Ecto neural progenitor cell (in vitro differentiated cells): ENCODE measurements around the gene CRYM.
"Not testable (repeated sequence)": the region's sequence is repeated elsewhere in the genome, so short reads cannot be mapped to it uniquely, and the experiment has no call there.

ENCODE experiments used
- DNase-seq: peaks from one replicate; pipeline ENCODE4 v3.0.0-alpha.2; 2018; ENCODE audit warnings: low spot score

CRYM gene

DNA sequence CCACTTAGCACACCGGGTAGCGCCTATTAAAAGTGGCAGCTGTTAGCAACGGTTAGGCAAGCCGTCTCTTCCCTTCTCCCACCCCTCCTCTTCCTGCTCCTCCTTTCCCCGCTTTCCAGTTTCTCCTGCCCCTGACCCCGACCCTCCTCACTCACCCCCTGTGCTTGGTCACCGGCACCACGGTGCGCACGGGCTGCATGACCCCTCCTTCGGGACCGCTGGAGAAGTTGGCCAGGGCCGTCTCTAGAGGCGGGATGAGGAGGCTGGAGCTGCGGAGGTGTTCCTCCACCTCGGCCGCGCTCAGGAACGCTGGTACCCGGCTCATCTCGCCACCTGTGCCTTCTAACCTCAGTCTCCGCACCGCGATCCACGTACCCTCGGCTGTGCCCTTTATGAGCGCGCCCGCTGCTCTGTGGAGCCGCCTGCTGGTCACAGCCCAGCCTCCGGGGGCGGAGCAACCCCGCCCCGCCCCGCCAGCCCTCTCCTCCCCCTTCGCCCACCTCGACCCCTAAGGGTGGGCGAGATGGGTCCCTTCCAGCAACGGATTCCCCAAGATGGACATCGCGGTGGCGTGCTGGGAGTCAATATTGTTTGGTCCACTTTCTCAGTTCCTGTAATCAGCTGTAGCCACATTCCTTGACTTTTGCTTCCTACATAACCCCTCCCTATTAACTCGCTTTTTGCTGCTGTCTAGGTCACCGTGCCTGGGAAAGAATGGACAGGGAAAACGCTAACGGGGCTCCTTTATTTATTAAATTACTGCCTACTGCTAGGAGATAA, at the start of gene CRYM:
Gene CRYM (minus strand): TSS at position 364 of the 780 bp plus-strand sequence. CDS start 39 bp downstream, at position 325.
- peak; percentile 84 for DNase-seq

DNA sequence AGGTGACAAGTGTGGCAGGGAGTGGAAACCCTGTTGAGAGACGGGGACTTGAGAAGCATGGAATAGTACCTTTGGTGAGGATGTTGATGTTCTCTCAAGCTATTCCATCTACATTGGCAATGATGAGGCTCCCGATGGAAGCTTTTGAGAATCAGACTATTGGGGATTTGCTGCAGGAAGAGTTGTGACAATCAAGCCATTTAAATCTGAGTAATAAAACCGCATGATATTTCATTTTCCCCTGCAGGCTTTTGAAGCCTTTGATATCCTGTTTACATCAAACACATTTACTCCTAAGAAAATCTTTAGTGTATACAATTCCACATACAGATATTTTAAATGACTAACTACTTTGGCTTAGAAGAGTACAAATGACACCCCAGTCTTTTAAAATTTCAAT, 49.0 kb upstream of the CRYM start:
- no peak for DNase-seq

DNA sequence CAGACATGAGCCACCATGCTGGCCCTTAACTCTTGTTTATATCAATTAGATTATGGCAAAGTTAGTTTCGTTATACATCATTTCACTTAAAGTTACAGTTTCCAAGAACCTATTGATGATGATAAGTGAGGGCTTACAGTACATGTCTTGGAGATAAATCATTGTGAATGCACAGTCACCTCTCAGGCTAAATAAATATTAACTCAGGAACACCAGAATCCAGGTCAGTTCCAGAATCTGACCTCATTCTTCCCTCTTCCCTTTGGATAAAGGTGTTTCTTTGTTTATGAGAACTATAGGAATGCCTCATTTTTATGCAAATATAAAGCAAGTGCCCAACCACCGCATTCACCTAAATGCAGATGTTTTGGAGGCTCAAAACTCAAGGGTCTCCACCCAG, 48.4 kb upstream of the CRYM start:
- no peak for DNase-seq

DNA sequence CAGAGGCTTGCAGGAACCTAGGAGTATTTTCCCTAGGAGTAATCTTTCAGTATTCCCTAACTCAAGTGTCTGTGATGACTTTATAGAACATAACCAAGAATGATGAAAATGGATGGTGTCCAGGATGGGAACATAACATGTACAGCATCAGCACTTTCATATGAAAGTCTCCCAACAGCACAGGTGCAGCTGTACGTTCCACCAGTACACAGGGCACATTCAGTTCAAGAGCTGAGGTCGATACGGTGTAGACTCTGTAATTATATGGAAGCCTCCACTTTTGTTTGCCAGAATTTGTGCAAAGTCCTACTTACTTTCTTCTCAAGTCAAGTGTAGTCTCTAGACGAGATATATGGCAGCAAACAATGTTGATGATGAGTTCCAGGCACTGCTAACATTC, 46.2 kb upstream of the CRYM start:
- no peak for DNase-seq

DNA sequence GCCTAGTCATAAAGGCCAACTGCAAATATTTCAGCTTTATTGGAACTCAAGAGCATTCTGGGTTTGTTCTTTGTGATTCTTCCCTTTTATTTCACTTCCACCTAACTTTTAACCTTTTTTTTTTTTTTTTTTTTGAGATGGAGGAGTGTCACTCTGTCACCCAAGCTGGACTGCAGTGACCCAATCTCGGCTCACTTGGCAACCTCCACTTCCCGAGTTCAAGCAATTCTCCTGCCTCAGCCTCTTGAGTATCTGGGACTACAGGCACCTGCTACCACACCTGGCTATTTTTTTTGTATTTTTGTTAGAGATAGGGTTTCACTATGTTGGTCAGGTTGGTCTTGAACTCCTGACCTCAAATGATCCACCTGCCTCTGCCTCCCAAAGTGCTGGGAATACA, 44.2 kb upstream of the CRYM start:
- DNase-seq, result not testable (repeated sequence)

DNA sequence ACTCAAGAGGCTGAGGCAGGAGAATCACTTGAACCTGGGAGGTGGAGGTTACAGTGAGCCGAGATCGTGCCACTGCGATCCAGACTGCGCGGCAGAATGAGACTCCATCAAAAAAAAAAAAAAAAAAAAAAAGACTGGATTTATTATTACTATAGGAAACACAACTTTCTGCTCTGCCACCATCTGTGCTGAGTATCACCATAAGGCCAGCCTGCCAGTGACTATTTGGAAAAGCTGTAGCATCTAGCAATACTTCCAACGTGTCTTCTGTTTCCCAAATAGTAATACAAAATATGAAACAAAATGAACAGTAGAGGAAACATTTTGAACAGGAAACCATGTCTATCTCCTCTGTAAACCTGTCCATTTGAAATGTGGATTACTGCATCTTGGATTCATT, 43.6 kb upstream of the CRYM start:
- no peak for DNase-seq

DNA sequence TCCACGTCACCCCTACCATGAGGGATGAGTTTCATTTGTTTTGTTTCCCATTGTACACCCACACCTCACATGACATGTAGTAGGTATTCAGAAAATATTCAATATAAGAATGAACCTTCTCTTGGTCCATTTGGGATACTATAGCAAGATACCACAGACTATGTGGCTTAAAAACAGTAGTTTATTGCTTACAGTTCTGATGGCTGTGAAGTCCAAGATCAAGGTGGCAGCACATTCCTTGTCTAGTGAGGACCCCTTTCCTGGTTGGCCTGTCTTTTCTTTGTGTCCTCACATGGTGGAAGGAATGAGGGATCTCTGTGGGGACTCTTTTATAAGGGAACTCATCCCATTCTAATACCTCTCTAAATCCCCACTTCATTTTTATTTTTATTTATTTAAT, 36.2 kb upstream of the CRYM start:
- no peak for DNase-seq

DNA sequence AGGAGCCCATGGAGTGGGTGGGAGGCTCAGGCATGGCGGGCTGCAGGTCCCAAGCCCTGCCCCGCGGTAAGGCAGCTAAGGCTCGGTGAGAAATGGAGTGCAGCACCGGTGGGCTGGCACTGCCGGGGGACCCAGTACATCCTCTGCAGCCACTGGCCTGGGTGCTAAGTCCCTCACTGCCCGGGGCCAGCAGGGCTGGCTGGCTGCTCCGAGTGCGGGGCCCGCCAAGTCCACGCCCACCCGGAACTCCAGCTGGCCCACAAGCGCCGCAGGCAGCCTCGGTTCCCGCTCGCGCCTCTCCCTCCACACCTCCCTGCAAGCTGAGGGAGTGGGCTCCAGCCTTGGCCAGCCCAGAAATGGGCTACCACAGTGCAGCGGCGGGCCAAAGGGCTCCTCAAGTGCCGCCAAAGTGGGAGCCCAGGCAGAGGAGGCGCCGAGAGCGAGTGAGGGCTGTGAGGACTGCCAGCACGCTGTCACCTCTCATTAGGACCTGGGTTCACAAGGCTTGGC, 34.8 kb upstream of the CRYM start:
- not testable (repeated sequence) for DNase-seq

DNA sequence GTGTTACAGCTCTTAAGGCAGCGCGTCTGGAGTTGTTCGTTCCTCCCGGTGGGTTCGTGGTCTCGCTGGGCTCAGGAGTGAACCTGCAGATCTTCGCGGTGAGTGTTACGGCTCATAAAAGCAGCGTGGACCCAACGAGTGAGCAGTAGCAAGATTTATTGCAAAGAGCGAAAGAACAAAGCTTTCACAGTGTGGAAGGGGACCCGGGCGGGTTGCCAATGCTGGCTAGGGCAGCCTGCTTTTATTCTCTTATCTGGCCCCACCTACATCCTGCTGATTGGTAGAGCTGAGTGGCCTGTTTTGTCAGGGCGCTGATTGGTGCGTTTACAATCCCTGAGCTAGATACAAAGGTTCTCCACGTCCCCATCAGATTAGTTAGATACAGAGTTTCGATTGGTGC, 34.0 kb upstream of the CRYM start:
- DNase-seq, result not testable (repeated sequence)

DNA sequence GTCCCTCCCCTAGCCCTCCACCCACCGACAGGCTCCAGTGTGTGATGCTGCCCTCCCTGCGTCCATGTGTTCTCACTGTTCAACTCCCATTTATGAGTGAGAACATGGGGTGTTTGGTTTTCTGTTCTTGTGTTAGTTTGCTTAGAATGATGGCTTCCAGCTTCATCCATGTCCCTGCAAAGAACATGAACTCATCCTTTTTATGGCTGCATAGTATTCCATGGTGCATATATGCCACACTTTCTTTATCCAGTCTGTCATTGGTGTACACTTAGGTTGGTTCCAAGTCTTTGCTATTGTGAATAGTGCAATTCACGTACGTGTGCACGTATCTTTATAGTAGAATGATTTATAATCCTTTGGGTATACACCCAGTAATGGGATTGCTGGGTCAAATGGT, 28.6 kb upstream of the CRYM start:
- DNase-seq, result not testable (repeated sequence)

DNA sequence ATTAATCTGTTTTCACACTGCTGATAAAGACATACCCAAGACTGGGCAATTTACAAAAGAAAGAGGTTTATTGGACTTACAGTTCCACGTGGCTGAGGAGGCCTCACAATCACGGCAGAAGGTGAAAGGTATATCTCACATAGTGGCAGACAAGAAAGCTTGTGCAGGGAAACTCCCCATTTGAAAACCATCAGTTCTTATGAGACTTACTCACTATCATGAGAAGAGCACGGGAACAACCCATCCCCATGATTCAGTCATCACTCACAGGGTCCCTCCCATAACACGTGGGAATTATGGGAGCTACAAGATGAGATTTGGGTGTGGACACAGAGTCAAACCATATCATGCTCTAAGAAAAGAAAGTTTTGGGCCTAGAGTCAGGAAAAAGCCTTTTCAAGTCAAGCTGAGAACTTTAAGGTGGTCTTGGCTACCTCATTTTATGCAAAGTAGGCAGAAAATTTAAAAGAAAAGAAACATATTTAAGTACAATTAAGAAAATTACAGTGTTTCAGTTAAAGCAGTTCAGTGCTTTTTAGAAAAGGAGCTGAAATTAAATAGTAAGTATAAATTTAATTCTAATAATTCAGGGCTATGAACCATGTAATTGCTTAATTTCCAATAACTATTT, 24.9 kb upstream of the CRYM start:
- DNase-seq, result no peak

DNA sequence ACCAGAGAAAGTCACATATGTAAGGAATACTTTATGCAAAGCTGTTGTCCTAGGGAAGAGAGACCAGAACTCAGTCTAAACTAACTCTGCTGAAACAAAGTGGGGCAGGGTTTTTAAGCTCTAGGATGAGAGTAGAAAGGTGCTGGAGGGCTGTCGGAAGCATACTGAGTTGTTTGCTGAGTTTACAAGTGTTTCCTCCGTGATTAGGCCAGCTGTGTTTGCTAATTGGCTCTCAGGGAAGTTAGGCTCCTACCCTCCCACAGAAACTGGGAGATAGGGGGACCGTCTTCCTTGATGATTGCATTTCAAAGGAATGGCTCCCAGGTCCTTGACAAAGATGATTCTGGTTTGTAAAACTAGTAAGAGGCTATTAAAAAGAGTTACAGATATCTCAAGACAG, 24.4 kb upstream of the CRYM start:
- no peak for DNase-seq

DNA sequence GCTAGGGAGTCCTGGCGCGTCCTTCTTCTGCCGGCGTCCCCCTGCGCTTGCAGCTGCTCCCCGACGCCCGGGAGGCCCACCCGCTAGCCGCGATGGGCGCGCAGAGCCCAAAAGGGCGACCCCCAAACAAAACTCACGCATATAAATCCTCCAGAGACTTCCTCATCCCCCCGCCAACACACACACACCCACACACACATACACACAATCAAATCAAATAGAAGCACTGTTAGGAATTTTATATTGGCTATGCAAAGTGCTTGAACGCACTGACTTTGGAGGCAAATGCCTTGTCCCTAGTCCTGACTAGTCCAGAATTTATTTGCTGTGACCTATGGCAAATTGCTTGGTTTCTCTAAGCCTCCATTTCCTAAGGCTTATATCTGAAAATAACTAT, 23.8 kb upstream of the CRYM start:
- no peak for DNase-seq

DNA sequence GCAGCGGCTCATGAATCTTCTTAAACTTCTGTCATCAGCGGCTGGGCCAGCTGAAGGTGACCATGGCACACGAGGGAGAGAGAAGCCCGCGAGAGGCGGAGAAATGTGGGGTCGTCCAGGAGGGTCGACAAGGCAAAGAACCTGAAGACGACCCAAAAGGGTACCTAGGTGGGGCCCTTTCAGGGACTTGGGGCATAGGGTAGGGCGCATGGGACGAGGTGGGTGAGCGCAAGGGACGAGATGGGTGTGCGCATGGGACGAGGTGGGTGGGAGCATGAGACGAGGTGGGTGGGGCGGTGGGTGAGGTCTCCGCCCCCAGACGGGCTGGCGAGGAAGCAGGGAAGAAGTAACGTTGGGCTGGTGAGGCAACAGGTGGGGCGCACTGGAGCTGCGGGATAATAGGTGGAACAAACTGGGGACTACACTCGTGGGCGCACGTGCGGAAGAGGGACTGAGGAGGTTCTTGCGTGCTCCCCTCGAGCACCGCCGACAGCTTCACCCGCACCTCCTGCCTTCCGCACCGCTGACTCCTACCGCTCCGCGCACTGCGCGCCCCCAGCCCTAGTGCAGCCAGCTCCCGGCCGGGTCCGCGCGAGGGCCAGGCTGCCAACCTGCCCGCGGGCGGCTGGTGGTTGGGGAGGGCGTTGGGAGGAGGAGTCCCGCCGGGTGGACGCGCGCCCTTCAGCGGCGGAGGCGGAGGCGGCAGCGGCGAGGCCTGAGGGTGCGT, 23.2 kb upstream of the CRYM start:
- DNase-seq, result peak; percentile 81

DNA sequence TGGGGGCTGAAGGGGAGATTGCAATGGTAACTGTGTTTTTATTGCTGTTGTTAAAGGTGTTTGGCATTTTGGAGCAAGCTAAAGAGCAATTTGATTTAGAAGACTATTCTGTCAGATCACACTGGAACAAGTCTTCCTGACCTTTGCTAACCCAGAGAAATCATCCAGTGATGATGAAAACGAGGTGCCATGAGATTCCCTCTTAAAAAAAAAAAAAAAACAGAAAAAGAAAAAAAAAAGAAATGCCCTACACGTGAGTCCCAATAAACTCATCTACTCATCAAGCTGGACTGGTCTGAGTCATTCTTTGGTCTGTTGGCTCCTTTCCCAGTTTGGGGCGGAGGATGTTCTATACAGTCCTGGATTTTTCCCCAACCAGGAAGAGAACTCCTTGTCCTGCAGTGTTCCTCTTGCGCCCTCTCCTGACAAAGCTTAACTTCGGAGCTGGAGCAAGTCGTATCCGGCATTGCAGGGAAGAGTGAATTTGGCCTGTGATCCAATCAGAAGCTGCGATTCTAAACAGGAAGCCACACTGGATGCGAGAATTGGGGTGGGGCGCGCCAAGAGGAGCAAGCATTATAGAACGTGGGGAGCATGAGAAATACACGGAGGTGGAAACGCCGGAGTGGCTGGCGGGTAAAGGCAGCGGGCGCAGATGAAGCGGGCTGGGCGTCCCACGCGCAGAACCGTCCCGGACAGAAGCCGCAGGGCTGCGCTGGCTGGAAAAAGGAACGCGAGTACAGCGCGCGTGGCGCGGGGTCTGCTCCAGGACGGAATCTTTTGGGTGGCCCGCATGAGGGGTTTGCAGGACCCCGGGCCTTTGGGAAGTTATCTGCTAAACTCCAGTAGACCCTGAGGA, 22.4 kb upstream of the CRYM start:
- peak; percentile 85 for DNase-seq

DNA sequence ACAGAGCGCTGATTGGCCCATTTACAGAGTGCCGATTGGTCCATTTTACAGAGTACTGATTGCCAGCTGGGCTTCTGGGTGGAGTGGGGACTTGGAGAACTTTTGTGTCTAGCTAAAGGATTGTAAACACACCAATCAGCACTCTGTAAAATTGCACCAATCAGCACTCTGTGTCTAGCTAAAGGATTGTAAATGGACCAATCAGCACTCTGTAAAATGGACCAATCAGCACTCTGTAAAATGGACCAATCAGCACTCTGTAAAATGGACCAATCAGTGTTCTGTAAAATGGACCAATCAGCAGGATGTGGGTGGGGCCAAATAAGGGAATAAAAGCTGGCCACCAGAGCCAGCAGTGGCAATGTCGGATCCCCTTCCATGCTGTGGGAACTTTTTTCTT, 11.7 kb upstream of the CRYM start:
- DNase-seq, result not testable (repeated sequence)

DNA sequence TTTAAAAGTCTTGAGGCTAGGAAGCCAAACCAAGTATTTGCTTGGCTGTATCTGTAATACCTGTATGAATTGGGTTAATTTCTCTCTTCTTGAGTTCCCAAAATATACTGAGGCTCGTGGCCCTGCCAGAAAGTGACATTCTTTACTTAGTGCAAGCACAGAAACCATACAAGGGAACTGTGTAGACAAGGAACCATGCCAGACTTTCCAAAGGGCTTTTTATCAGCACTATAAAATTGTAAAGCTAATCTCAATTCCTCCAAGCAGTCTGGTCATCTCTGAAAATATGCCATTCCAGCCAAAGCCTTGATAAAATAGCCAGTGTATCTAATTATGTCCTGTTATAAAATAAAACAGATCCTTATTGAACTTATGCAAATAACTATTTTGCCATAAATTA, 7.2 kb upstream of the CRYM start:
- DNase-seq, result no peak

DNA sequence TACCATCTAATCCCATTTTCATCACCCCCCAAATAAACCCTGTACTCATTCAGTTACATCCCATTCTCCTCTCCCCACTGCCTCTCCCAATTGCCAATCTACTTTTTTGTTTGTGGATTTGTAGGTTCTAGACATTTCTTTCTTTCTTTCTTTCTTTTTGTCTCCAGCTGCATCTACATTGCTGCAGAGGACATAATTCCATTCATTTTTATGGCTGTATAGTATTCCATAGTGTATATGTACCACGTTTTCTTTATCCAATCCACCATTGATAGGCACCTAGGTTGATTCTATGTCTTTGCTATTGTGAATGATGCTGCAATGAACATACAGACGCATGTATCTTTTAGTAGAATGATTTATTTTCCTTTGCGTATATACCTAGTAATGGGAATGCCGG, 6.3 kb upstream of the CRYM start:
- DNase-seq, result no peak

DNA sequence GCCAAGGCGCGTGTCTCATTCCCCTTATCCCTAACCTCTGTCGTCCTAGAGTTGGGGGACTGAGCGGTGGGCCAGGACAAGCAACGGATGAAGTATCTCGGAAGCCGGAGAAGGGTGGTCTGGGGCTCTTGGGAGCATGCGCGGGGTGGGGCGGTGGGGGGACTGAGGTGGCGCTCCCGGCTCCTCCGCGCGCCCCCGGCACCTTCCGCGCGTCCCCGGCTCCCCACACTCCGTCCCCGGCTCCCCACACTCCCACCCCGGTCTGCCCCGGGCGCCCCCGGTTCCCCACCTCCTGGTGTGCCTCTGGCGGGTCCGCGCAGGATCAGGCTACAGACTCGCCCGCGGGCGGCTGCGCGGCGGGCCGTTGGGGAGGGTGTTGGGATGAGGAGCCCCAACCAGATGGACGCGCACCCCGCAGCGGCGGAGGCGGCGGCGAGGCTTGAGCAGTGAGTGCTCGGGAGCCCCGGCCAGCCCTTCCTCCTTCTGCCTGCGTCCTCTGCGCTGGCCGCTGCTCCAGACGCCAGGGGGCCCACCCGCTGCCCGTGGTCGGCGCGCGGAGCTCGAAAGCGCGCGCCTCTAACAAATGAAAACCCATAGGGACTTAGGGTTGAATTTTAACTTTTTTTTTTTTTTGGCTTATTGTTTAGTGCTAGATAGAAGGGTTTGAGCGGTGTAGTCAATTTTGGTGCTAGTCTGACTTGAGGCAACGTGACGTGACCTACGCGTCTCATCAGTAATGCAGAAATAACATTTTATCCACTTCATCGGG, 5.6 kb upstream of the CRYM start:
- DNase-seq, result peak; percentile 85

DNA sequence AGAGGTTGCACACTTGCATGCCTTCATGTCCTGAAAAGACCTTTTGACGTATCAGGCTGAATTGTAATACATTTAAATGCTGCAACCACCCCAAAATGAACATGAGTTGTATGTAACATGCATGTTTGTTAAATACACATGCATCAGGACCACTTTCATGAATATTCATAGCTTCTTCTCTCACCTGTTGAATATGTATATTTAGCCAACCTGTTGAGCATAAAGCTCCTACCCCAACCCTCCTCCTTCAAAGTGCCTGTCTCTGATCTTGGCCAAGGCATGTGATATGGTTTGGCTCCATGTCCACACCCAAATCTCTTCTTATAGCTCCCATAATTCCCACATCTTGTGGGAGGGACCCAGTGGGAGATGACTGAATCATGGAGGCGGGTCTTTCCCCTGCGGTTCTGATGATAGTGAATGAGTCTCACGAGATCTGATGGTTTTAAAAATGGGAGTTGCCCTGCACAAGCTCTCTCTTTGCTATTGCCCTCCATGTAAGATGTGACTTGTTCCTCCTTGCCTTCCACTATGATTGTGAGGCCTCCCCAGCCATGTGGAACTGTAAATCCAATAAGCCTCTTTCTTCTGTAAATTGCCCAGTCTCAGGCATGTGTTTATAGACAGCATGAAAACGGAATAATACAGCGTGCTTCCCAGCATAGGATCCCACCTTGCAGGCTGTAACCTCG, 3.8 kb upstream of the CRYM start:
- DNase-seq, result no peak

DNA sequence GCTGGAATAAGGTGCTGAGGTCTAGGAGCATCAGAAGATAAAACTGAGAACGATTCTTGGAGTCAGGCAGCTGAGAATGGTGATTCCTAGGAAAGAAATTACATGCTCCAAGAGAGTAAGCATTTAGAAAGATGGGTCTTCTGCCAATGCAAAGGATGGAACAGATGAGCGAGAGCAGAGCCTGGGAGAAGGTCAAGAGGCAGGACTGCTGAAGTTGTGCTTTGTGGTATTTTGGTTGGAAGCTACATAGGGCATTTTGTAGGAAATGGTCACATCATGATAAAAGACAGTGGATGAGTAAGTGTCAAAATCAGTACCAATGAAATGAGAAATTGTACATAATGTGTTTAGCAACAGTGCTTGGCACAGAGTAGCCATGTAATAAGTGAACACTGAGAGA, 1.4 kb upstream of the CRYM start:
- no peak for DNase-seq
